Glutamatergic neuron (in vitro differentiated cells): ENCODE measurements around the gene BACH2. TPM values are rescaled to one million over a fixed set of nuclear protein-coding genes. Genes with fewer than 3 reads are reported as not detected.

Experiments
- DNase-seq: peaks from one replicate; pipeline ENCODE4 v3.0.0; 2022
- H3K27ac Mint-ChIP-seq: one replicate; pipeline ENCODE4 v1.8.0; 2020; ENCODE audit warnings: mild to moderate bottlenecking, mixed read lengths, inconsistent platforms; ENCODE audit not compliant: unreplicated experiment
- H3K27me3 Mint-ChIP-seq: one replicate; pipeline ENCODE4 v1.8.0; 2020; ENCODE audit warnings: mild to moderate bottlenecking, moderate library complexity, mixed read lengths, inconsistent platforms; ENCODE audit not compliant: unreplicated experiment
- H3K36me3 Mint-ChIP-seq: one replicate; pipeline ENCODE4 v1.8.0; 2020; ENCODE audit warnings: mild to moderate bottlenecking, mixed read lengths, inconsistent platforms; ENCODE audit not compliant: unreplicated experiment
- H3K4me1 Mint-ChIP-seq: one replicate; pipeline ENCODE4 v1.8.0; 2020; ENCODE audit warnings: mild to moderate bottlenecking, low read depth, mixed read lengths, inconsistent platforms; ENCODE audit not compliant: unreplicated experiment
- H3K4me3 Mint-ChIP-seq: one replicate; pipeline ENCODE4 v1.8.0; 2020; ENCODE audit warnings: mild to moderate bottlenecking, mixed read lengths, inconsistent platforms; ENCODE audit not compliant: unreplicated experiment
- H3K9me3 Mint-ChIP-seq: one replicate; pipeline ENCODE4 v1.8.0; 2020; ENCODE audit warnings: mild to moderate bottlenecking, moderate library complexity, mixed read lengths, inconsistent platforms; ENCODE audit not compliant: unreplicated experiment
- total RNA-seq: library from RNA; stranded (reverse); fragmentation: NEBNext Ultra II Directional; extraction: Animal tissue kit (Norgen Biotek cat#: 25700); gene quantifications from one replicate; pipeline ENCODE4 v1.2.1, GENCODE V29; 2021; ENCODE audit not compliant: unreplicated experiment
- TF ChIP-seq, protein P1 (sequence below): fragments of 200-600 bp; sonication (generic); IDR thresholded peaks from one replicate; pipeline ENCODE4 v1.5.0; 2021; ENCODE audit not compliant: partially characterized antibody, unreplicated experiment

Gene BACH2
- total RNA-seq, 1 donor from 2014 or later: 96.4 TPM

DNA sequence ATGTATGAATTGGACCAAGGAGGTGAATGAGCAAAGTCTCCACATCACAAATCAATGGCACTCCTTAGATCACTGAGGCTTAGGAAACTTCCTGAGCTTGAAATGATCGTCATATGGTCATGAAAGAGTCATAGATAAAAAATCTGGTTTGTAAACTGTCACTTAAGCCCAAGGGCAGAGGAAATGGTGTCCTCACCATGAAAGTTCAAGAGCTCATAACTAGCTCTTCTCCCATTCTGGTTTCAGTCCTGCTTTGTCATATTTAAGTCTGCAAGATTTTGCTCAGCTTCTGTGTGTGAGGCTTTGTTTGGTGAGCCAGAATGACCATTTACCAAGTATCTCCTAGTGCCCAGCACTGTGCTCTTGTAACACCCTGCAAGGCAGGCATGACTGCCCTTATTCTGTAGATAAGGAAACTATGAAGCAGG lies 341.9 kb downstream of the BACH2 start:
- Mint-ChIP-seq H3K4me3 (no peak overlapping the region), H3K27me3 (peaks cover 2% of the 10 kb centered on the region), H3K4me1 (peaks cover 24% of the 10 kb centered on the region), H3K27ac (no peak overlapping the region), H3K9me3 (peaks cover 8% of the 10 kb centered on the region), H3K36me3 (no peaks in the 10 kb centered on the region)
- TF ChIP-seq, protein P1, sequence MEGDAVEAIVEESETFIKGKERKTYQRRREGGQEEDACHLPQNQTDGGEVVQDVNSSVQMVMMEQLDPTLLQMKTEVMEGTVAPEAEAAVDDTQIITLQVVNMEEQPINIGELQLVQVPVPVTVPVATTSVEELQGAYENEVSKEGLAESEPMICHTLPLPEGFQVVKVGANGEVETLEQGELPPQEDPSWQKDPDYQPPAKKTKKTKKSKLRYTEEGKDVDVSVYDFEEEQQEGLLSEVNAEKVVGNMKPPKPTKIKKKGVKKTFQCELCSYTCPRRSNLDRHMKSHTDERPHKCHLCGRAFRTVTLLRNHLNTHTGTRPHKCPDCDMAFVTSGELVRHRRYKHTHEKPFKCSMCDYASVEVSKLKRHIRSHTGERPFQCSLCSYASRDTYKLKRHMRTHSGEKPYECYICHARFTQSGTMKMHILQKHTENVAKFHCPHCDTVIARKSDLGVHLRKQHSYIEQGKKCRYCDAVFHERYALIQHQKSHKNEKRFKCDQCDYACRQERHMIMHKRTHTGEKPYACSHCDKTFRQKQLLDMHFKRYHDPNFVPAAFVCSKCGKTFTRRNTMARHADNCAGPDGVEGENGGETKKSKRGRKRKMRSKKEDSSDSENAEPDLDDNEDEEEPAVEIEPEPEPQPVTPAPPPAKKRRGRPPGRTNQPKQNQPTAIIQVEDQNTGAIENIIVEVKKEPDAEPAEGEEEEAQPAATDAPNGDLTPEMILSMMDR: no peak
- no peak for DNase-seq

- TF ChIP-seq, protein P1: no peak
- H3K36me3 Mint-ChIP-seq: peaks cover 3% of the 10 kb centered on the region
- H3K27me3 Mint-ChIP-seq: peaks cover 4% of the 10 kb centered on the region
- H3K4me3 Mint-ChIP-seq: no peak overlapping the region
- H3K4me1 Mint-ChIP-seq: peaks cover 24% of the 10 kb centered on the region
- no peak for DNase-seq
- H3K27ac Mint-ChIP-seq: no peak overlapping the region
- H3K9me3 Mint-ChIP-seq: peaks cover 7% of the 10 kb centered on the region
Observed at GRCh38 chr6:89952686-89953085, 344.0 kb downstream of the BACH2 start.

GRCh38 chr6:89952105-89952671 lies 344.5 kb downstream of the BACH2 start:
- TF ChIP-seq, protein P1: no peak
- DNase-seq: no peak
- H3K4me1 Mint-ChIP-seq: peaks cover 24% of the 10 kb centered on the region
- H3K27me3 Mint-ChIP-seq: peaks cover 4% of the 10 kb centered on the region
- peak overlapping the region; percentile 25 for H3K4me3 Mint-ChIP-seq
- peak overlapping the region; percentile 9 for H3K27ac Mint-ChIP-seq
- H3K9me3 Mint-ChIP-seq: peaks cover 7% of the 10 kb centered on the region
- peaks cover 3% of the 10 kb centered on the region for H3K36me3 Mint-ChIP-seq

DNA sequence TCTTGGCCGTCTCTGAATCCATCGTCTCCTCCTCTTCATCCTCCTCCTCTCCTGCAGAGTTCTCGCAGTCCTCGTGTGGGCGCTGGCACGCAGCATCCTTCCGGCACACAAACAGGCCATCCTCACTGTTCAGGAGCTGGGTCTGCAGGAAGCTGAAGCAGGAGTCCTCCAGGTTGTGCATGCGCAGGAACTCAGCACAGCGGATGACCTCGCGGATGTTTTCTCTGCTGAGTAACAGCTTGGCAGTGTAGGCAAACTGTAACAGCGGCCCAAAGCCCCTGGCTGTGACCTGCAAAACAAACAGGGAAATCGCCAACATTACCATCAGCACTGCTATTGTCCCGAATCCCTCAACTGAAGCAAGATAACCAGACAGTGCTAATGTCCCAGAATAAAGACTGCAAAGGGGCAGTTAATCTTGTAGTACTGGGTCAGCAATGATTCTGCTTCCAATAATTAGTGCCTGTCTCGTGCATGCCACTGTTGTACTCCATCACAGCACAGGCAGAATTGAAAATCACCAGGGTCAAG lies 345.0 kb downstream of the BACH2 start:
- Mint-ChIP-seq H3K4me3 (peak overlapping the region; percentile 25), H3K27me3 (peaks cover 4% of the 10 kb centered on the region), H3K27ac (peak overlapping the region; percentile 9), H3K36me3 (peaks cover 3% of the 10 kb centered on the region), H3K9me3 (peaks cover 7% of the 10 kb centered on the region), H3K4me1 (peaks cover 24% of the 10 kb centered on the region)
- no peak for DNase-seq
- TF ChIP-seq, protein P1: no peak

DNA sequence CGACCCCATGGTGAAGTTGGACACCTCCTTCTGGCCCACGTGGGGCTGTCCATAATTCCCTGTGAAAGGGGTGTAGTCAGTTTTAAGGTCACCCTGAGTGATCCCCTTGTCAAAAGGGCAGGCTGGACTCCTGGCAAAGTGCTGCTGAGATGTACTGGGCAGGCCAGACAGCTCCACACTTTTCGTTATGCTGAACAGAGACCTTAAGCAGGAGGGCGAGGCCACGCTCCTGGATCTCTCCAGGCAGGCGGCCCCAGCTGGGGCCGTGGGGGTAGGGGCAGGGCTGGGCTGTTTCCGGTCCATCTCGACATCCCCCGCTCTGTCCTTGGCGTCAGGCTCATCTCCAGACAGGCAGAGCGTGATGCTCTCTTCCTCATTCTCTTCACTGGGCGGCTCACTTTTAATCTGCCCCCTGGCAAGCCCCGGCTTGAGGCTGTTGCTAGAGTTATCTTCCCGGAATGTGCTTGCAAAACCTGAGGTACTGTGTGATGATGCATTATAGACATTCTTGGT lies 345.7 kb downstream of the BACH2 start:
- H3K4me3 Mint-ChIP-seq: no peak overlapping the region
- no peak for DNase-seq
- peak overlapping the region; percentile 9 for H3K27ac Mint-ChIP-seq
- peaks cover 4% of the 10 kb centered on the region for H3K27me3 Mint-ChIP-seq
- H3K36me3 Mint-ChIP-seq: peaks cover 3% of the 10 kb centered on the region
- H3K9me3 Mint-ChIP-seq: peaks cover 7% of the 10 kb centered on the region
- TF ChIP-seq, protein P1: no peak
- peaks cover 24% of the 10 kb centered on the region for H3K4me1 Mint-ChIP-seq
